GM12878 (cell line): Measurements from ENCODE around the gene HOXD9. TPM values are rescaled to one million over a fixed set of nuclear protein-coding genes. Genes with fewer than 3 reads are reported as not detected.

Experiments used
- ATAC-seq: fragments of 200-7000 bp; cut with Tn5 transposase; 3 replicates; pipeline ENCODE4 v1.9.1; 2020; ENCODE audit warnings: mild to moderate bottlenecking, moderate library complexity
- BruUV-seq: library from RNA; stranded (reverse); fragments of 400-500 nt; replicated peaks from 2 replicates; lab custom pipeline; 2021; lab: Mats Ljungman, UMichigan
- CTCF ChIA-PET: fragments of 300-600 bp; sonication (Branson Sonifier 250); formaldehyde crosslinking; extraction: SDS; loops from one replicate; lab custom pipeline; 2021; ENCODE audit warnings: inconsistent platforms; lab: Yijun Ruan, JAX
- POLR2A ChIA-PET: fragments of 350-600 bp; formaldehyde crosslinking; extraction: SDS; loops from one replicate; lab custom pipeline; 2021; ENCODE audit warnings: inconsistent platforms; lab: Charles Lee
- RAD21 ChIA-PET: fragments of 300-600 bp; sonication (Branson Sonifier 250); formaldehyde crosslinking; loops from one replicate; lab custom pipeline; 2023; ENCODE audit warnings: antibody characterized with exemption; ENCODE audit not compliant: unreplicated experiment; lab: Charles Lee
- SMC1A ChIA-PET: fragments of 300-600 bp; sonication (Branson Sonifier 250); formaldehyde crosslinking; loops from one replicate; lab custom pipeline; 2023; ENCODE audit not compliant: unreplicated experiment, uncharacterized antibody; lab: Charles Lee
- DNase-seq: peaks from one replicate; pipeline ENCODE4 v3.0.0-alpha.2; 2011; ENCODE audit warnings: low read depth, low spot score
- FAIRE-seq: peaks from 3 replicates; lab custom pipeline; 2011; peaks lifted over from hg19 to GRCh38; lab: Jason Lieb, UNC
- H2AFZ ChIP-seq: 2 replicates; pipeline ENCODE4 v1.6.0; 2011; ENCODE audit warnings: low read depth, low read length, control low read depth; ENCODE audit not compliant: control insufficient read depth
- H3K27ac ChIP-seq: 2 replicates; pipeline ENCODE4 v1.5.1; 2011; ENCODE audit warnings: control low read depth; ENCODE audit not compliant: control insufficient read depth, insufficient read depth
- H3K27me3 ChIP-seq, 2 experiments: replicated peaks in 1 of 2; 2 replicates each; pipeline versions ENCODE4 v1.6.0 to v1.6.1; 2011; ENCODE audit warnings: low read length in 1 of 2; ENCODE audit not compliant: control insufficient read depth in 2 of 2, insufficient read depth in 2 of 2
- H3K36me3 ChIP-seq, 2 experiments: 2 replicates each; pipeline ENCODE4 v1.5.1; 2011; ENCODE audit warnings: low read length in 1 of 2; ENCODE audit not compliant: control insufficient read depth in 2 of 2, insufficient read depth in 2 of 2
- H3K4me1 ChIP-seq: 2 replicates; pipeline ENCODE4 v1.6.1; 2011; ENCODE audit warnings: mild to moderate bottlenecking, low read length, moderate library complexity, mixed read lengths; ENCODE audit not compliant: control insufficient read depth, insufficient read depth
- H3K4me2 ChIP-seq: 2 replicates; pipeline ENCODE4 v1.6.0; 2011; ENCODE audit warnings: control low read depth; ENCODE audit not compliant: control insufficient read depth, insufficient read depth
- H3K4me3 ChIP-seq: fragments of 200-600 bp; sonication (generic); 2 replicates; pipeline ENCODE4 v1.5.1; 2016
- H3K79me2 ChIP-seq: 2 replicates; pipeline ENCODE4 v1.6.0; 2011; ENCODE audit warnings: low read length; ENCODE audit not compliant: control insufficient read depth, insufficient read depth
- H3K9ac ChIP-seq: 2 replicates; pipeline ENCODE4 v1.8.0; 2011; ENCODE audit warnings: low read length, control low read depth, mixed read lengths; ENCODE audit not compliant: control insufficient read depth, insufficient read depth
- H3K9me3 ChIP-seq: replicated peaks from 3 replicates; pipeline ENCODE4 v1.5.1; 2011; ENCODE audit warnings: mild to moderate bottlenecking, low read length; ENCODE audit not compliant: control insufficient read depth, insufficient read depth
- H4K20me1 ChIP-seq: 2 replicates; pipeline ENCODE4 v1.6.0; 2011; ENCODE audit not compliant: control insufficient read depth, insufficient read depth
- BHLHE40 ChIP-seq, 2 experiments: fragments of 450-650 bp in 1 of 2; IDR thresholded peaks; 2 replicates each; pipeline ENCODE4 v1.6.1; 2011 to 2017; ENCODE audit warnings: low read depth in 2 of 2, borderline replicate concordance in 1 of 2, improper control_type of control experiment in 1 of 2, low read length in 1 of 2, mild to moderate bottlenecking in 1 of 2
- CBFB ChIP-seq: IDR thresholded peaks from 2 replicates; pipeline ENCODE4 v1.6.1; 2016; ENCODE audit warnings: antibody characterized with exemption, low read depth
- E2F4 ChIP-seq: IDR thresholded peaks from 2 replicates; pipeline ENCODE4 v1.6.1; 2012; ENCODE audit warnings: low read depth, low read length, improper control_type of control experiment
- FOXM1 ChIP-seq: IDR thresholded peaks from 2 replicates; pipeline ENCODE4 v1.6.1; 2012; ENCODE audit warnings: low read depth, mild to moderate bottlenecking, inconsistent platforms, low read length, moderate library complexity
- KLF5 ChIP-seq: fragments of 450-650 bp; IDR thresholded peaks from 2 replicates; pipeline ENCODE4 v1.6.1; 2014; ENCODE audit warnings: mild to moderate bottlenecking; ENCODE audit not compliant: partially characterized antibody
- LARP7 ChIP-seq: fragments of 450-650 bp; IDR thresholded peaks from 2 replicates; pipeline ENCODE4 v1.6.1; 2017; ENCODE audit warnings: mild to moderate bottlenecking
- MXI1 ChIP-seq: fragments of 150-350 bp; IDR thresholded peaks from 2 replicates; pipeline ENCODE4 v1.6.1; 2011; ENCODE audit warnings: low read depth, mild to moderate bottlenecking, inconsistent platforms, low read length, improper control_type of control experiment
- NFYA ChIP-seq: IDR thresholded peaks from 2 replicates; pipeline ENCODE4 v1.6.1; 2011; ENCODE audit warnings: low read depth, mild to moderate bottlenecking, low read length, improper control_type of control experiment, borderline replicate concordance
- NFYB ChIP-seq: IDR thresholded peaks from 2 replicates; pipeline ENCODE4 v1.6.1; 2011; ENCODE audit warnings: low read depth, mild to moderate bottlenecking, low read length, improper control_type of control experiment, moderate library complexity; ENCODE audit not compliant: insufficient read depth
- POU2F2 ChIP-seq: IDR thresholded peaks from 3 replicates; pipeline ENCODE4 v1.6.1; 2011; ENCODE audit warnings: low read depth, mild to moderate bottlenecking, low read length, borderline replicate concordance
- RAD21 ChIP-seq: IDR thresholded peaks from 2 replicates; pipeline ENCODE4 v1.6.1; 2011; ENCODE audit warnings: mild to moderate bottlenecking, low read depth, low read length, moderate library complexity; ENCODE audit not compliant: insufficient read depth
- SP1 ChIP-seq: IDR thresholded peaks from one replicate; pipeline ENCODE4 v1.6.1; 2011; ENCODE audit warnings: low read depth, low read length
- SUPT20H ChIP-seq: IDR thresholded peaks from 2 replicates; pipeline ENCODE4 v1.6.1; 2011; ENCODE audit warnings: low read depth, mild to moderate bottlenecking, low read length, moderate library complexity, borderline replicate concordance; ENCODE audit not compliant: control insufficient read depth
- ZNF207 ChIP-seq: fragments of 450-650 bp; IDR thresholded peaks from 2 replicates; pipeline ENCODE4 v1.6.1; 2014; ENCODE audit warnings: antibody characterized with exemption, mild to moderate bottlenecking, borderline replicate concordance
- WGBS: methylation state at CpG from one replicate; pipeline ENCODE4 v1.1.6; 2016; ENCODE audit warnings: low lambda C conversion rate; ENCODE audit not compliant: insufficient replicate concordance, insufficient coverage; ENCODE audit errors: missing lambda C conversion rate; 5-methylcytosine and 5-hydroxymethylcytosine counted together
- in situ Hi-C: fragments of 300-500 bp; cut with MboI; formaldehyde crosslinking; loops from 9 replicates; pipeline ENCODE4 v1.14.3; 2018; ENCODE audit warnings: mixed read lengths
- intact Hi-C: fragments of 100-400 bp; cut with micrococcal nuclease; formaldehyde crosslinking; loops from one replicate; pipeline ENCODE4 v1.14.2; 2022; ENCODE audit not compliant: unreplicated experiment
- polyA plus RNA-seq, 11 experiments: library from polyadenylated mRNA; depleted of rRNA in 4 of 11; unstranded in 6 of 11; stranded (reverse) in 5 of 11; fragments of >200 nt; fragmentation: Nextera tagmentation in 4 of 11; fragmentation: Illumina TruSeq in 1 of 11; extraction: Ambion mirVana in 4 of 11; extraction: Trizol in 1 of 11; gene quantifications; 1 replicate in 1 of 11; 2 replicates in 10 of 11; pipeline versions ENCODE4 v1.2.1 to v1.2.3, GENCODE V29; 2011 to 2016; ENCODE audit warnings: inconsistent platforms in 2 of 11, missing spikeins in 2 of 11, low read depth in 1 of 11
- total RNA-seq, 4 experiments: library from RNA; depleted of rRNA in 3 of 4; stranded (reverse); fragments of >200 nt in 3 of 4; fragmentation: Illumina TruSeq in 1 of 4; extraction: Trizol in 1 of 4; gene quantifications; 2 replicates each; pipeline versions ENCODE4 v1.2.1 to v1.2.3, GENCODE V29; 2013 to 2021

The HOXD9 gene
- total and polyA plus RNA-seq, 10 of the 15 experiments (the other 5 are each of a cell fraction or from before 2014, with no cell fraction given): not detected

GRCh38 chr2:176156301-176156806 lies 33.8 kb downstream of the HOXD9 start:
- H3K4me2 ChIP-seq: no peak overlapping the region
- RAD21 ChIA-PET: no interaction called here
- no peaks in the 10 kb centered on the region for H3K36me3 ChIP-seq
- DNase-seq (no peak), ATAC-seq (no peak), FAIRE-seq (no peak)
- no peak overlapping the region for H3K4me3 ChIP-seq
- no peaks in the 10 kb centered on the region for H3K79me2 ChIP-seq
- H4K20me1 ChIP-seq: no peaks in the 10 kb centered on the region
- intact Hi-C loops (no loop called here), in situ Hi-C loops (no loop called here)
- no peak overlapping the region for H3K27ac ChIP-seq
- H3K4me1 ChIP-seq: no peaks in the 10 kb centered on the region
- SMC1A ChIA-PET: no interaction called here
- no peaks in the 10 kb centered on the region; the same call in 2 of the 3 replicates for H3K9me3 ChIP-seq
- POLR2A ChIA-PET: no interaction called here
- CTCF ChIA-PET: interaction anchor here (2.7 kb wide), 1 partner anchor 299 kb away, joined by 7 read pairs; no protein-coding TSS in a partner anchor
- TF ChIP-seq BHLHE40 (IDR thresholded peaks at IDR 0.05; ENCODE audit: borderline replicate concordance in 1 of 2, low read depth in 2 of 2, low read length in 1 of 2): no peak
- no peak for TF ChIP-seq CBFB
- no peak for TF ChIP-seq FOXM1
- TF ChIP-seq SP1: no peak
- no TSS peak for BruUV-seq
- 9% methylated on average over 8 of the region's 8 CpGs for WGBS
- peaks cover 3 to 35% of the 10 kb centered on the region in 2 experiments for H3K27me3 ChIP-seq
- no peak overlapping the region for H3K9ac ChIP-seq
- no peak overlapping the region for H2AFZ ChIP-seq

GRCh38 chr2:176156807-176157498 lies 34.4 kb downstream of the HOXD9 start, which contains the start of gene HOXD3:
Gene HOXD3, plus strand, starts transcription at chr2:176157307. Its CDS starts 11,808 bp downstream, at chr2:176169115.
- SMC1A ChIA-PET: no interaction called here
- H3K4me2 ChIP-seq: no peak within 1 kb of the TSS
- POLR2A ChIA-PET: no interaction called here
- TF ChIP-seq POU2F2 (no peak), NFYB (no peak), ZNF207 (no peak), LARP7 (no peak), NFYA (no peak), RAD21 (no peak), SUPT20H (no peak), KLF5 (no peak), E2F4 (no peak), MXI1 (no peak)

More at GRCh38 chr2:176156807-176157498, 34.4 kb downstream of the HOXD9 start, which contains the start of gene HOXD3:
- Histone ChIP-seq H4K20me1 (no peaks in the 10 kb centered on the region), H2AFZ (no peak within 1 kb of the TSS), H3K27me3 (peaks cover 3 to 33% of the 10 kb centered on the region in 2 experiments), H3K4me1 (no peaks in the 10 kb centered on the region), H3K36me3 (no peaks in the 10 kb centered on the region), H3K27ac (no peak within 1 kb of the TSS), H3K79me2 (no peaks in the 10 kb centered on the region), H3K4me3 (no peak within 1 kb of the TSS), H3K9me3 (no peaks in the 10 kb centered on the region; the same call in 2 of the 3 replicates), H3K9ac (no peak within 1 kb of the TSS)
- FAIRE-seq (no peak), ATAC-seq (no peak), DNase-seq (no peak)
- in situ Hi-C loops: no loop called here
- 31% methylated on average over 37 of the region's 48 CpGs for WGBS
- intact Hi-C loops: no loop called here
- RAD21 ChIA-PET: no interaction called here
- no TSS peak for BruUV-seq
- CTCF ChIA-PET: no interaction called here
